ENCODE measurements around the gene MED19.

- TF ChIP-seq TCF4 (CRISPR knock-in tag; IDR thresholded peaks at IDR 0.05; ENCODE audit: borderline replicate concordance) (no peak), PATZ1 (CRISPR knock-in tag; IDR thresholded peaks at IDR 0.05; ENCODE audit: borderline replicate concordance) (no peak), CREB5 (CRISPR knock-in tag; IDR thresholded peaks at IDR 0.05; ENCODE audit: low read depth) (no peak), ZFP30 (CRISPR knock-in tag; IDR thresholded peaks at IDR 0.05) (no peak), OSR1 (CRISPR knock-in tag; IDR thresholded peaks at IDR 0.05) (no peak), ARNTL (CRISPR knock-in tag; IDR thresholded peaks at IDR 0.05; ENCODE audit: borderline replicate concordance, low read depth) (no peak), RARB (CRISPR knock-in tag; IDR thresholded peaks at IDR 0.05) (no peak)
These were observed 15.2 kb upstream of the MED19 start for GRCh38 chr11:57727185-57727584.

Data from SK-N-SH treated with all-trans-retinoic acid at 6 μM for 48 hours (cell line).